ENCODE data around the gene NEDD4L. TPM values are rescaled to one million over a fixed set of nuclear protein-coding genes. Genes with fewer than 3 reads are reported as not detected.

The NEDD4L gene
- total RNA-seq, 1 donor from 2014 or later, result 55.9 TPM

- no peak for DNase-seq (ENCODE audit: missing footprints)
- intact Hi-C loops (cut with DNase I), result loop anchor here (2.0 to 5.0 kb wide), 3 partner anchors 143 to 282 kb away; partner anchors contain the start of gene NEDD4L
- no peak for ATAC-seq
Observed at GRCh38 chr18:58323866-58324762, 280.1 kb downstream of the NEDD4L start.

- DNase-seq (ENCODE audit: missing footprints) (no peak), ATAC-seq (no peak)
- intact Hi-C loops (cut with DNase I), result loop anchor here (5.0 kb wide), 2 partner anchors 188 to 283 kb away; partner anchors contain the start of gene NEDD4L
Observed at GRCh38 chr18:58324824-58325480, 280.9 kb downstream of the NEDD4L start.

GRCh38 chr18:58325494-58325893 lies 281.5 kb downstream of the NEDD4L start:
- intact Hi-C loops (cut with DNase I), result no loop called here
- no peak for ATAC-seq

GRCh38 chr18:58334061-58334460 lies 290.0 kb downstream of the NEDD4L start:
- intact Hi-C loops (cut with DNase I), result no loop called here
- no peak for DNase-seq (ENCODE audit: missing footprints)
- no peak for ATAC-seq

More at GRCh38 chr18:58325494-58325893, 281.5 kb downstream of the NEDD4L start:
- DNase-seq (ENCODE audit: missing footprints), result no peak

GRCh38 chr18:58335223-58335622 lies 291.2 kb downstream of the NEDD4L start:
- ATAC-seq, result no peak
- no peak for DNase-seq (ENCODE audit: missing footprints)
- intact Hi-C loops (cut with DNase I), result no loop called here

GRCh38 chr18:58335821-58336220 lies 291.8 kb downstream of the NEDD4L start:
- no peak for DNase-seq (ENCODE audit: missing footprints)
- intact Hi-C loops (cut with DNase I), result no loop called here
- ATAC-seq, result no peak

GRCh38 chr18:58336605-58337004 lies 292.6 kb downstream of the NEDD4L start:
- DNase-seq (ENCODE audit: missing footprints) (no peak), ATAC-seq (no peak)
- intact Hi-C loops (cut with DNase I), result no loop called here

GRCh38 chr18:58337285-58337684 lies 293.3 kb downstream of the NEDD4L start:
- ATAC-seq (no peak), DNase-seq (ENCODE audit: missing footprints) (no peak)
- intact Hi-C loops (cut with DNase I), result no loop called here

GRCh38 chr18:58337686-58338085 lies 293.7 kb downstream of the NEDD4L start:
- DNase-seq (ENCODE audit: missing footprints) (no peak), ATAC-seq (peak; percentile 32)
- intact Hi-C loops (cut with DNase I), result no loop called here

- intact Hi-C loops (cut with DNase I), result no loop called here
- no peak for ATAC-seq
- DNase-seq (ENCODE audit: missing footprints), result no peak
Observed at GRCh38 chr18:58338141-58338540, 294.1 kb downstream of the NEDD4L start.

- DNase-seq (ENCODE audit: missing footprints) (no peak), ATAC-seq (no peak)
- intact Hi-C loops (cut with DNase I), result no loop called here
Observed at GRCh38 chr18:58338961-58339592, 295.1 kb downstream of the NEDD4L start.

- DNase-seq (ENCODE audit: missing footprints) (no peak), ATAC-seq (no peak)
- intact Hi-C loops (cut with DNase I), result no loop called here
Observed at GRCh38 chr18:58339890-58340289, 295.9 kb downstream of the NEDD4L start.

- no peak for DNase-seq (ENCODE audit: missing footprints)
- ATAC-seq, result no peak
- intact Hi-C loops (cut with DNase I), result no loop called here
Observed at GRCh38 chr18:58341916-58342315, 297.9 kb downstream of the NEDD4L start.

- intact Hi-C loops (cut with DNase I), result no loop called here
- ATAC-seq (peak; percentile 57), DNase-seq (ENCODE audit: missing footprints) (no peak)
Observed at GRCh38 chr18:58344080-58344670, 300.1 kb downstream of the NEDD4L start.

- ATAC-seq (no peak), DNase-seq (ENCODE audit: missing footprints) (no peak)
- intact Hi-C loops (cut with DNase I), result loop anchor here (5.0 kb wide), 1 partner anchor 147 kb away; no protein-coding TSS in a partner anchor
Observed at GRCh38 chr18:58344861-58345463, 300.9 kb downstream of the NEDD4L start.

- intact Hi-C loops (cut with DNase I), result loop anchor here (5.0 kb wide), 1 partner anchor 146 kb away; no protein-coding TSS in a partner anchor
- no peak for ATAC-seq
- DNase-seq (ENCODE audit: missing footprints), result no peak
Observed at GRCh38 chr18:58345875-58346274, 301.8 kb downstream of the NEDD4L start.

- DNase-seq (ENCODE audit: missing footprints), result no peak
- intact Hi-C loops (cut with DNase I), result loop anchor here (5.0 kb wide), 1 partner anchor 145 kb away; no protein-coding TSS in a partner anchor
- no peak for ATAC-seq
Observed at GRCh38 chr18:58347135-58347534, 303.1 kb downstream of the NEDD4L start.

GRCh38 chr18:58348517-58348916 lies 304.5 kb downstream of the NEDD4L start:
- intact Hi-C loops (cut with DNase I), result loop anchor here (5.0 kb wide), 1 partner anchor 144 kb away; no protein-coding TSS in a partner anchor
- no peak for DNase-seq (ENCODE audit: missing footprints)
- no peak for ATAC-seq

Data from Right ventricle myocardium inferior (tissue), 1 donor.